Uterus (tissue), 4 donors: ENCODE data around the gene NUP210. TPM values are rescaled to one million over a fixed set of nuclear protein-coding genes. Genes with fewer than 3 reads are reported as not detected.
"Not testable (repeated sequence)": the region's sequence is repeated elsewhere in the genome, so short reads cannot be mapped to it uniquely, and the experiment has no call there.

ENCODE experiments used
- DNase-seq, 2 donors: peaks; one replicate each; pipeline ENCODE4 v3.0.0-alpha.2; 2019 to 2020
- H3K27ac ChIP-seq, 2 donors: fragments of 200-600 bp; sonication (generic); 1 replicate in 1 of 2; 2 replicates in 1 of 2; pipeline ENCODE4 v1.5.1; 2016 to 2018
- H3K27me3 ChIP-seq, 2 donors: fragments of 200-600 bp; sonication (generic); one replicate each; pipeline ENCODE4 v1.5.1; 2018 to 2019; ENCODE audit warnings: control low read depth in 1 of 2
- H3K36me3 ChIP-seq, 2 donors: fragments of 200-600 bp; sonication (generic); one replicate each; pipeline ENCODE4 v1.5.1; 2019; ENCODE audit warnings: control low read depth in 1 of 2
- H3K4me1 ChIP-seq, 2 donors: fragments of 200-600 bp; sonication (generic); one replicate each; pipeline ENCODE4 v1.5.1; 2018 to 2019; ENCODE audit warnings: control low read depth in 1 of 2
- H3K4me3 ChIP-seq, 2 donors: fragments of 200-600 bp; sonication (generic); 1 replicate in 1 of 2; 2 replicates in 1 of 2; pipeline ENCODE4 v1.5.1; 2018 to 2019; ENCODE audit warnings: mild to moderate bottlenecking in 1 of 2
- H3K9me3 ChIP-seq, 2 donors: fragments of 200-600 bp; sonication (generic); one replicate each; pipeline ENCODE4 v1.5.1; 2019; ENCODE audit warnings: control low read depth in 1 of 2
- CTCF ChIP-seq, 4 experiments: fragments of 200-600 bp in 2 of 4; fragments of 450-650 bp in 2 of 4; sonication (generic) in 2 of 4; IDR thresholded peaks; one replicate each; pipeline ENCODE4 v1.5.1; 2016 to 2019; ENCODE audit warnings: antibody characterized with exemption in 4 of 4, mild to moderate bottlenecking in 2 of 4, moderate library complexity in 1 of 4
- POLR2A ChIP-seq, 2 donors: fragments of 450-650 bp; IDR thresholded peaks; one replicate each; pipeline ENCODE4 v1.6.1; 2016; ENCODE audit warnings: antibody characterized with exemption in 2 of 2, mild to moderate bottlenecking in 1 of 2, moderate library complexity in 1 of 2
- intact Hi-C: fragments of 100-400 bp; cut with DNase I; formaldehyde crosslinking; loops from one replicate; pipeline ENCODE4 v1.15.1; 2023; ENCODE audit warnings: low total_unique reads
- total RNA-seq, 4 donors: library from RNA; depleted of rRNA in 3 of 4; stranded (reverse); fragments of >200 nt in 3 of 4; gene quantifications; one replicate each; pipeline versions ENCODE4 v1.1.0 to v1.2.4, GENCODE V29; 2014 to 2023
- donor health status: DM: yes; HTN: yes; CAD: no.

Gene NUP210
- total RNA-seq, 4 donors from 2014 or later: 0.29 to 9.5 (median 5.1) TPM

GRCh38 chr3:13451301-13451673 is 31.2 kb upstream of the NUP210 start:
- intact Hi-C loops: loop anchor here (10.0 kb wide), 1 partner anchor 356 kb away; no protein-coding TSS in a partner anchor
- peak in 1 of 2 donors; percentile 22 for DNase-seq

GRCh38 chr3:13442882-13443281 is 22.8 kb upstream of the NUP210 start:
- DNase-seq, H3K4me3 ChIP-seq, H3K36me3 ChIP-seq, H3K4me1 ChIP-seq, H3K9me3 ChIP-seq, H3K27ac ChIP-seq, intact Hi-C loops, H3K27me3 ChIP-seq: not testable (repeated sequence)

More at GRCh38 chr3:13451301-13451673, 31.2 kb upstream of the NUP210 start:
- H3K27ac ChIP-seq: peak overlapping the region; percentile 74 to 95
- no peaks in the 10 kb centered on the region for H3K27me3 ChIP-seq
- H3K4me1 ChIP-seq: no peaks in the 10 kb centered on the region
- no peaks in the 10 kb centered on the region for H3K9me3 ChIP-seq
- H3K4me3 ChIP-seq: peak overlapping the region; percentile 45 to 51
- H3K36me3 ChIP-seq: no peaks in the 10 kb centered on the region
- TF ChIP-seq CTCF (IDR thresholded peaks at IDR 0.05) (no peak), POLR2A (IDR thresholded peaks at IDR 0.05) (no peak)

GRCh38 chr3:13440204-13440817 is 20.2 kb upstream of the NUP210 start:
- no peak overlapping the region for H3K27ac ChIP-seq
- no peak overlapping the region for H3K4me3 ChIP-seq
- no peaks in the 10 kb centered on the region for H3K27me3 ChIP-seq
- intact Hi-C loops: no loop called here
- no peaks in the 10 kb centered on the region for H3K36me3 ChIP-seq
- TF ChIP-seq CTCF (IDR thresholded peaks at IDR 0.05) (no peak), POLR2A (IDR thresholded peaks at IDR 0.05) (no peak)
- H3K4me1 ChIP-seq: no peaks in the 10 kb centered on the region
- no peaks in the 10 kb centered on the region for H3K9me3 ChIP-seq
- no peak for DNase-seq

GRCh38 chr3:13436213-13436612 is 16.1 kb upstream of the NUP210 start:
- intact Hi-C loops, H3K27ac ChIP-seq, H3K4me3 ChIP-seq, H3K9me3 ChIP-seq, H3K27me3 ChIP-seq, H3K4me1 ChIP-seq, DNase-seq, H3K36me3 ChIP-seq: not testable (repeated sequence)

- no peaks in the 10 kb centered on the region for H3K4me1 ChIP-seq
- no peak overlapping the region for H3K4me3 ChIP-seq
- H3K27me3 ChIP-seq: no peaks in the 10 kb centered on the region
- TF ChIP-seq POLR2A (IDR thresholded peaks at IDR 0.05) (no peak), CTCF (IDR thresholded peaks at IDR 0.05) (no peak)
- no peak overlapping the region for H3K27ac ChIP-seq
- intact Hi-C loops: no loop called here
- H3K36me3 ChIP-seq: no peaks in the 10 kb centered on the region
- no peaks in the 10 kb centered on the region for H3K9me3 ChIP-seq
- DNase-seq: no peak
Measured at GRCh38 chr3:13433912-13434311, 13.8 kb upstream of the NUP210 start.

- TF ChIP-seq CTCF (IDR thresholded peaks at IDR 0.05): no peak
- no peak for TF ChIP-seq POLR2A (IDR thresholded peaks at IDR 0.05)
- H3K9me3 ChIP-seq: no peaks in the 10 kb centered on the region
- no peaks in the 10 kb centered on the region for H3K36me3 ChIP-seq
- no peak overlapping the region for H3K4me3 ChIP-seq
- intact Hi-C loops: no loop called here
- no peaks in the 10 kb centered on the region for H3K4me1 ChIP-seq
- H3K27me3 ChIP-seq: no peaks in the 10 kb centered on the region
- DNase-seq: no peak
- no peak overlapping the region for H3K27ac ChIP-seq
Measured at GRCh38 chr3:13432093-13432492, 12.0 kb upstream of the NUP210 start.

- H3K27ac ChIP-seq, H3K9me3 ChIP-seq, H3K27me3 ChIP-seq, H3K4me1 ChIP-seq, H3K4me3 ChIP-seq, intact Hi-C loops, H3K36me3 ChIP-seq, DNase-seq: not testable (repeated sequence)
Measured at GRCh38 chr3:13430411-13430875, 10.3 kb upstream of the NUP210 start.
